Upper lobe of right lung (tissue), 1 donor: Measurements from ENCODE around the gene MIF4GD. TPM values are rescaled to one million over a fixed set of nuclear protein-coding genes. Genes with fewer than 3 reads are reported as not detected.

Experiments
- ATAC-seq: fragments of 200-7000 bp; cut with Tn5 transposase; one replicate; pipeline ENCODE4 v1.9.1; 2020; ENCODE audit warnings: mild to moderate bottlenecking, moderate library complexity
- DNase-seq: peaks from one replicate; pipeline ENCODE4 v3.0.0-alpha.2; 2020
- H3K27ac ChIP-seq: fragments of 200-600 bp; one replicate; pipeline ENCODE4 v1.8.0; 2022
- H3K27me3 ChIP-seq: fragments of 200-600 bp; one replicate; pipeline ENCODE4 v1.8.0; 2022; ENCODE audit warnings: mild to moderate bottlenecking
- H3K36me3 ChIP-seq: fragments of 200-600 bp; one replicate; pipeline ENCODE4 v1.8.0; 2022
- H3K4me1 ChIP-seq: fragments of 200-600 bp; one replicate; pipeline ENCODE4 v1.8.0; 2022
- H3K4me3 ChIP-seq: fragments of 200-600 bp; one replicate; pipeline ENCODE4 v1.8.0; 2022; ENCODE audit warnings: mild to moderate bottlenecking
- H3K9me3 ChIP-seq: fragments of 200-600 bp; one replicate; pipeline ENCODE4 v1.8.0; 2022
- intact Hi-C: fragments of 100-400 bp; cut with DNase I; formaldehyde crosslinking; loops from one replicate; pipeline ENCODE4 v1.11.0; 2022
- long read RNA-seq: library from polyadenylated mRNA; unstranded; transcript quantifications from one replicate; pipeline ENCODE4 v2.0.0, GENCODE V29; 2021
- total RNA-seq: library from RNA; stranded (reverse); fragmentation: NEBNext Ultra II Directional; extraction: Animal tissue kit (Norgen Biotek cat#: 25700); gene quantifications from one replicate; pipeline ENCODE4 v1.2.1, GENCODE V29; 2021
- TF ChIP-seq, protein P1 (sequence below): fragments of 200-600 bp; IDR thresholded peaks from one replicate; pipeline ENCODE4 v1.8.0; 2022; ENCODE audit warnings: antibody characterized with exemption
- donor health status: DM: no; HTN: yes; CAD: no; lungs with severe emphysema.

The MIF4GD gene, protein sequence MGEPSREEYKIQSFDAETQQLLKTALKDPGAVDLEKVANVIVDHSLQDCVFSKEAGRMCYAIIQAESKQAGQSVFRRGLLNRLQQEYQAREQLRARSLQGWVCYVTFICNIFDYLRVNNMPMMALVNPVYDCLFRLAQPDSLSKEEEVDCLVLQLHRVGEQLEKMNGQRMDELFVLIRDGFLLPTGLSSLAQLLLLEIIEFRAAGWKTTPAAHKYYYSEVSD
- 25.7 TPM for total RNA-seq
- long read RNA-seq, transcript MIF4GD-202 (6 exons, 1,306 nt), result major isoform, 17 of 51 reads
- long read RNA-seq, transcript MIF4GD-214 (5 exons, 1,230 nt), result minor isoform, 9 of 51 reads
- long read RNA-seq, partial matches to known transcripts, result 5 of 51 reads
- long read RNA-seq, other reads (novel, unspliced or antisense), result 11 of 51 reads

DNA sequence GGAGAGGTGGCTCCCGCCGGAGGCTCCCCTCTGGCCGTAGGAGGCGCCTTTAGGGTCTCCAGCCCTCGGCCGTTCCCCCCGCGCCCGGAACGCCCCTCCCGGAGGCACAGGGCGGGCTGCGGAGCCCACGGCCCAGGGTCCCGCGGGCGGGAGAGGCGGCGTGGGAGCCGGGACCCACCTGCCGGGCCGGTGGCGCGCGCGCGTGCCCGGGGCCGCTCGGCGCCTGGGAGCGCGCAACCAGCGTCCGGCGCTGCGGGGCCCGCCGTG lies at the start of gene MIF4GD:
Gene MIF4GD (minus strand): TSS at position 266 of the 267 bp plus-strand sequence. CDS start 1,036 bp downstream, outside the sequence.
- ATAC-seq (no peak), DNase-seq (no peak)
- H3K9me3 ChIP-seq, result no peaks in the 10 kb centered on the region
- H3K27ac ChIP-seq, result peak within 1 kb of the TSS; percentile 93
- intact Hi-C loops, result no loop called here
- TF ChIP-seq, protein P1, sequence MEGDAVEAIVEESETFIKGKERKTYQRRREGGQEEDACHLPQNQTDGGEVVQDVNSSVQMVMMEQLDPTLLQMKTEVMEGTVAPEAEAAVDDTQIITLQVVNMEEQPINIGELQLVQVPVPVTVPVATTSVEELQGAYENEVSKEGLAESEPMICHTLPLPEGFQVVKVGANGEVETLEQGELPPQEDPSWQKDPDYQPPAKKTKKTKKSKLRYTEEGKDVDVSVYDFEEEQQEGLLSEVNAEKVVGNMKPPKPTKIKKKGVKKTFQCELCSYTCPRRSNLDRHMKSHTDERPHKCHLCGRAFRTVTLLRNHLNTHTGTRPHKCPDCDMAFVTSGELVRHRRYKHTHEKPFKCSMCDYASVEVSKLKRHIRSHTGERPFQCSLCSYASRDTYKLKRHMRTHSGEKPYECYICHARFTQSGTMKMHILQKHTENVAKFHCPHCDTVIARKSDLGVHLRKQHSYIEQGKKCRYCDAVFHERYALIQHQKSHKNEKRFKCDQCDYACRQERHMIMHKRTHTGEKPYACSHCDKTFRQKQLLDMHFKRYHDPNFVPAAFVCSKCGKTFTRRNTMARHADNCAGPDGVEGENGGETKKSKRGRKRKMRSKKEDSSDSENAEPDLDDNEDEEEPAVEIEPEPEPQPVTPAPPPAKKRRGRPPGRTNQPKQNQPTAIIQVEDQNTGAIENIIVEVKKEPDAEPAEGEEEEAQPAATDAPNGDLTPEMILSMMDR, result no peak
- H3K4me1 ChIP-seq, result peaks cover 18% of the 10 kb centered on the region
- peak within 1 kb of the TSS; percentile 73 for H3K4me3 ChIP-seq
- no peaks in the 10 kb centered on the region for H3K27me3 ChIP-seq
- H3K36me3 ChIP-seq, result peaks cover 16% of the 10 kb centered on the region

DNA sequence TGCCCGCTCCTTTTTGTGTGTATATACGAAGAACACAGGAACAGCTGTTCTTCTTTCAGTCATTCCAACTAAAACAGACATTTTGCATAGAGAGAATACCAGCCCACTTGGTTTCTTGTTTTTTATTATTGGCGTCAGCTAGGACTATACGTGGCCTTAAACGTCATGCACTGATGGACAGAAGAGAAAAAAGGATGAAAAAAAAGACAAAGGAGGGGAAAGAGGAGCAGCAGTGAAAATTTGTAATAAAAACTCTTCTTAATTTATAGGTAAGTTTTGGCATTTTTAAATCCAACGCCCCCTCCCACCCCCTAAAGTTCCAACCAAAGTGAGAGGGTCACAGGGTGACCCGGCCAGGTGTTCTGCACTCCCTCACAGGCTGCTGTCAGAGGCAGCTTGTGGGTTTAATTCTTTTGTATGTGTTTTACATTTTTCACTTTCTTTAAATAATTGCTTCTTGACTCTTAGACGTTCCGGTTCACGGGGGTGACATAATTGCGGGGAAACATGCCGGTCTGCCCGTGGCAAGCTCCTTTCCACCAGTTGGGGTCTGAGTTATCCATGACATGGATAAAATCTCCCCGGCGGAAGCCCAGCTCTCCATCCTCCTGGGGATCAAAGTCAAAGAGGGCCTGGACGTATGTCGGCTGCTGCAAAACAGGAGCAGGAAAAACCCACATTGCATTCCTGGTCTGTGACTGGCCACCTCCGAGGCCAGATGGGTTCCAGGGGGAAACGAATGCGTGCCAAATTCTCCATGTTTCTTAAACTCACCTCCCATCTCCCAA lies 49.1 kb upstream of the MIF4GD start:
- Histone ChIP-seq H3K9me3 (no peaks in the 10 kb centered on the region), H3K4me1 (peaks cover 15% of the 10 kb centered on the region), H3K27ac (no peak overlapping the region), H3K36me3 (peaks cover 51% of the 10 kb centered on the region), H3K27me3 (no peaks in the 10 kb centered on the region), H3K4me3 (no peak overlapping the region)
- intact Hi-C loops, result no loop called here
- TF ChIP-seq, protein P1, result no peak
- ATAC-seq (no peak), DNase-seq (no peak)

DNA sequence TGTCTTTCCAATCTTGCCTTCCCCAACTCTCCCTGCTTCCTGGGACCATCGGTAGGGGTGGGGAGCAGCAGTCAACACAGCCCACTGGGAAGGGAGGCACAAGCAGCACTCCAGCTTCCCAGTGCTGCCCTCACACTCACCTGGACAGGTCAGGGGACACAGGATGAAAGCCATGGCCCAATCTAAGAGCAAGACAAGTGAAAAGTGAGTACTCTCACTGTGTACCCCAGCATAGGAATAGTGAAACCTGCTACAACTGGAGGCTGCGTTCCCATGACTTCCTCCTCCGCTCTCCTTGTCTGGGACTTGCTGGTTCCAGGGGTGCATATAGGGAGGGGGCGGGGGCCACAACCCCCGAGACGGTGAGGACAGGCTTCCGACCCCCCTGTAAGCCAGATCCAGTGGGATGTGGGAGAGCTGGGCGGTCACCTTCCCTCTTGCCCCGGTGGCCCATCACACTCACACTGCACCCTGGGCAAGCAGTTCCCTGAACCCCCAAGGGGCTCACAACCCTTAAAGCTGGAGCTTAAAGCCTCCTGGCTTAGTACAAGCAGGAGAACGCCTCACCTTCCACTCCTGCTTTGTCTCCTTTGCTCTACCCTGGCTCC lies 47.7 kb upstream of the MIF4GD start:
- no peak overlapping the region for H3K27ac ChIP-seq
- DNase-seq, result no peak

DNA sequence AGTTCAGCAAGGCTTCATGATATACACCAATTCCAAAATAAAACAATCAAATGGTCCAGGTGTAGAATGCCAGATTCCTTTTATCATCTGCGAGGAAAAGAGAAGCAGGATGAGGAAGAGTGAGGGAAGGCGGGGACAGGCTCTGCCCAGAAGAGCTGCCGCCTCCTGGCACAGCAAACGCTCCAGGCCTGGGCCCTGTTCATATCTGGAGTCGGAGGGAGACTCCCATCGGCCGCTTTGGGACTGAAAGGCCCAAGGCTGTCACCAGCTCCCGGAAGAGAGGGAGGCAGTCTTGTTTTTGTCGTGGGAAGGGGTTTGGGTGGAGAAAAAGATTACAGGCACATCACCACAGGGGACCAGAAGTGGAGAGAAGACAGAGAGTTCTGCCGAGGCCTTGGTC lies 47.2 kb upstream of the MIF4GD start:
- H3K4me1 ChIP-seq, result peaks cover 4% of the 10 kb centered on the region
- ATAC-seq (no peak), DNase-seq (no peak)
- H3K9me3 ChIP-seq, result no peaks in the 10 kb centered on the region
- H3K36me3 ChIP-seq, result peaks cover 43% of the 10 kb centered on the region
- H3K27me3 ChIP-seq, result no peaks in the 10 kb centered on the region
- no peak overlapping the region for H3K27ac ChIP-seq
- TF ChIP-seq, protein P1, result no peak
- no peak overlapping the region for H3K4me3 ChIP-seq
- intact Hi-C loops, result no loop called here

More for the DNA sequence above, 47.7 kb upstream of the MIF4GD start:
- H3K4me1 ChIP-seq, result peaks cover 6% of the 10 kb centered on the region
- intact Hi-C loops, result no loop called here
- no peaks in the 10 kb centered on the region for H3K9me3 ChIP-seq
- TF ChIP-seq, protein P1, result no peak
- no peak for ATAC-seq
- peaks cover 43% of the 10 kb centered on the region for H3K36me3 ChIP-seq
- H3K27me3 ChIP-seq, result no peaks in the 10 kb centered on the region
- H3K4me3 ChIP-seq, result no peak overlapping the region

DNA sequence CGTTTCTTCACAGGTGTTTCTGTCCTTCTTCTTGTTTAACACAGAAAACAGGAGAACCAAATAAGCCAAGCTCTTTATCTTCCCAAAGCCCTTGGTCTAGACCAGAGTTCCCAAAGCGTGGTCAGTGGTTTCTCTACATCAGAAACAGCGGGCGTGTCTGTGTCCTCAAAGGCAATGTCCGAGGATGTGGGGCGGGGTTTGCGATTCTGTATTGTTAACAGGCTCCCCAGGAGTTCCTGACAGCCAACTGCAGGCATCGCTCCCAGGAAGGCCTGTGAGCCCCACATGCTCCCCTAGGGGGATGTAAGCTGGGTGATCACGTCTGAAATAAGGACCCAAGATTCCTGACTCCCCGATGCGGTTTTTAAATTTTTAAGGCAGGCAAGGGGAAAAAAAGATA lies 46.6 kb upstream of the MIF4GD start:
- ATAC-seq, result no peak
- intact Hi-C loops, result no loop called here
- H3K27ac ChIP-seq, result no peak overlapping the region

More for the DNA sequence above, 46.6 kb upstream of the MIF4GD start:
- TF ChIP-seq, protein P1, result no peak
- DNase-seq, result no peak
- no peak overlapping the region for H3K4me3 ChIP-seq
- no peaks in the 10 kb centered on the region for H3K27me3 ChIP-seq
- H3K9me3 ChIP-seq, result no peaks in the 10 kb centered on the region
- peaks cover 43% of the 10 kb centered on the region for H3K36me3 ChIP-seq
- H3K4me1 ChIP-seq, result peaks cover 8% of the 10 kb centered on the region
